NCI-H510A (cell line): ENCODE measurements around the gene POU6F2.

ENCODE experiments used
- DNase-seq: peaks from one replicate; lab custom pipeline; 2025; lab: John Stamatoyannopoulos, UW

POU6F2 gene

GRCh38 chr7:39404907-39405306 is 427.2 kb downstream of the POU6F2 start:
- DNase-seq, result no peak

DNA sequence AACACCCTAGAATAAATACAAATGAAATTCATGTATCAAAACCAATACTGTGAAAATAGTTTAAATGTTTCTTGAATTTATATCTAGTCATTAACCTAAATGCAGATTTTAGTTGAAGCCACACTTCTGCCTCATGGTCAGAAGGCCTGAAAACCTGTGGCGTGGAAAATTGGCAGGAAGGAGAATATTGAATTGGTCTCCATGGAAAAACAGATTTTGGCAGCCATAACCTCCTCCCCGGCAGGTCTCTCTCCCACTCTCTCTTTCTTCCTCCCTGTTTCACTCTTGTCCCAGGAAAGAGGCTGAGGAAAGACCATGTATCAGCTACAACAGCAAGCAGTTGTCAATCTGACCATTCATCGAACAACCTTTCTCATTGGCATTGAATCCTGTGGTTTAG is 427.9 kb downstream of the POU6F2 start:
- DNase-seq, result no peak

DNA sequence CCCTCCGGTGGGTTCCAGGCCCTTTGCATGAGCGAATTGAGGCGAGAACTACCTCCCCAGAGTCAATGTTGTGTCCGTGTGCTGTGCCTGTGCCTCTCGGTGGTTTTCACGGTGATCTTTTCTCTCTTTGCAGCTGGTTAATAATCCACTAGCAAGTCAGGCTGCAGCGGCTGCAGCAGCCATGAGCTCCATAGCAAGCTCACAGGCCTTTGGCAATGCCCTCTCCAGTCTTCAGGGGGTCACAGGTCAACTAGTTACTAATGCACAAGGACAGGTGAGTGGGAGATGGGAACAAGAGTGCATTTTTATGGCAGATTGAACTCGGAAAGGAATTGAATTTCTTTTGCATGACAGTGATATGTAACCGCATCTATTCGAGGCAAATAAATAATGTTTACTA is 428.8 kb downstream of the POU6F2 start:
- DNase-seq, result no peak

- no peak for DNase-seq
Observed at GRCh38 chr7:39407137-39407536, 429.4 kb downstream of the POU6F2 start.

DNA sequence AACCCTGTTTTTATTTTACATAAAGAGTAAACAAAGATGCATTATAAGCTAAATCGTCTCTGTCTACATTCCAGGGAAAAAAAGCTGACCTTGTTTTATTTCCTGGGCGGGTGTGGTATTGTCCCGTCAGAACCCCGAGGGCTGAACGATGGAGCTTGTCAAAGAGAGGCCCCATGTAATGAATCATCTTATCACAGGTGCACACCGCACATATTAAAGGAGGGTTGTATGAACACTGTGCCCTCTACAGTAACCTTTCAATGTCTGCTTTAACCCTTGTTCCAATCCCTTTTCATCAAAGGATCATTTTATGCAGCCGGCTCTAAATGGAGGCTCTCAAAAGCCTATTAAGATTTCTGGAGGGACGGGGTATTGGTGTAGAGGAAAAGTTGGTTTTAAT is 430.0 kb downstream of the POU6F2 start:
- no peak for DNase-seq

DNA sequence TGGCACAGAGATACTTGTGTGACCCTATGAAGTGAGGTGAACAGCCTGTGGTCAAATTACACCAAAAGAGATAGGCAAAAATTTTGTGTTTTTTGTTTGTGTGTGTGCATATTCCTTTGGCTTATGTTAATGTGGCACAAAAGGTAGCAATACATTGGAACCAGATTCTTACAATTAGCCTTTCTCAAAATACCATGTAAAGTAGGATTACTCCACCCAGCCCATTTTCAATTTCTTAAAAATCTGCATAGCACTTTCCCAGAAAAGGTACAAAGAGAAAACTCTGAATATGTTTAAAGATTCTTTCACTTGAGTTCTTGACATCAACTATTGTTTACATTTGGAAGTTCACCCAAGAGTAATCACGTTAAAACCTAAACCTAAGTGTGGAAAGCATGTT is 431.2 kb downstream of the POU6F2 start:
- DNase-seq, result no peak

GRCh38 chr7:39410582-39410981 is 432.9 kb downstream of the POU6F2 start:
- DNase-seq, result no peak

DNA sequence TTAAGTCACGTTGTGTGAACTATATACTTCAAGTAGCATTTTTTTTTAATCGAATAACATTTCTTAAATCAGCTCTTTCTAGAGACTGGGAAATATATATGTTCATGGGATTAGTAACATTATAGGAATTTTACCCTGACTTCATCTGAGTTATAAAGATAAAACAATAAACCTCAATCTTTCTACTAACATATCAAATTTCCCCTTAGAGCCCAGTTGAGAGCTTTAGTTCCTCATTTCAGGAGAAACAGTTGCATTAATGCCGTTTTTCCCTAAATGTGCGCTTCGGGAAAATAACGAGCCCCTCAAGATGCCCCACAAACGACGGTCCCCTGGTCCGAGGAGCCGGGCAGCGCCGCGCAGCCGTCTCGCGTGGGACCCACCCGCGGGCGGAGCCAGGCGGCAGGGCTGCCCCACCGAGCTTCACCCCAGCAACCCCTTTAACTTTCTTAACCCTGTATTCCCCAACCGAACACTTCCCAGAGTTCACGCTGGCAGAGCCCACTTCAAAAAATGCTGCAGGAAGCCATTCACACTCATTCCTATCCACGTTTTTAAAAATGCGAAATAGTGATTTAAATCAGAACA is 436.0 kb downstream of the POU6F2 start:
- no peak for DNase-seq

- no peak for DNase-seq
Observed at GRCh38 chr7:39414224-39415035, 436.7 kb downstream of the POU6F2 start.

DNA sequence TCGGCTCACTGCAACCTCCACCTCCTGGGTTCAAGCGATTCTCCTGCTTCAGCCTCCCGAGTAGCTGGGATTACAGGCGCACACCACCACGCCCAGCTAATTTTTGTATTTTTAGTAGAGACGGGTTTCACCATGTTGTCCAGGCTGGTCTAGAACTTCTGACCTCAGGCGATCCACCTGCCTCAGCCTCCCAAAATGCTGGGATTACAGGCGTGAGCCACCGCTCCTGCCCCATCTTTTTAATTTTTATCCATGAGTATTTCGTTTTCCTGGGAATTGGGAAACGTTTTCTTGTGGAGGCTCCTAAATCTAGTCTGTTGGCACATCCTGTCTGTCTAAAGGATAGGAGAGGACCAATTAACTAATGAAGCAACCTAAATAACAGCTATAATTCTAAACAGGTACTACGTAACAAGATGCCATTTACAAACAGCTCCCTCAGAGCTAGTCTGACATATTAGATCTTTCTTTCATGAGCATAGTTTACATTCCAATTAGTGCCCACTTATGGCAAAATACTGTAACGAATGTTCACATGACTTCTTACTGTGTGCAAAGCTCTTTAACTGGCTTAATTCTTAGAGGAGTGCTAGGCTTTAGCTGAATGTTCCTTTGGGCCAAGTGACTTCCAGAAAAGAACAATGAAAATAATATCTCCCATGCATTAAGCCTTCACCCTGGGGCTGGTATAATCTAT is 437.5 kb downstream of the POU6F2 start:
- no peak for DNase-seq

- DNase-seq, result no peak
Observed at GRCh38 chr7:39416866-39417265, 439.2 kb downstream of the POU6F2 start.

- no peak for DNase-seq
Observed at GRCh38 chr7:39417642-39418041, 439.9 kb downstream of the POU6F2 start.

DNA sequence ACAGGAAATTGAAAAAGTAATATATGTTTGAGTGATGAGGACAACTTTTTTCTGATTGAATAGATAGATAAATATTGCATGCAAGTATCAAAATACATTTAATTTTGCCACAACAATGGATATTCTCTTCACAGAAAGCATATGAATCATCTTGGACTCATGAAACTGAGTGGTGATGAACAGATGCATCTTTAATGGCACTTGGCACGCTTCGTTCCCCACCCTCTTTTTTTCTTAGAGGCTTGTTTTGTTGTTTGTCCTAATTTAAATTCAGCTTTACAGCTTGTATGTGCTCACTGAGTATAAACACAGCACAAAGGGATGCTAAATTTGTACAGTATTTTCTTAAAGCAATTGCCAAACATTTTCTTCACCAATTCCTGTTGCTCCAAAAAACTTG is 443.5 kb downstream of the POU6F2 start:
- DNase-seq, result no peak

DNA sequence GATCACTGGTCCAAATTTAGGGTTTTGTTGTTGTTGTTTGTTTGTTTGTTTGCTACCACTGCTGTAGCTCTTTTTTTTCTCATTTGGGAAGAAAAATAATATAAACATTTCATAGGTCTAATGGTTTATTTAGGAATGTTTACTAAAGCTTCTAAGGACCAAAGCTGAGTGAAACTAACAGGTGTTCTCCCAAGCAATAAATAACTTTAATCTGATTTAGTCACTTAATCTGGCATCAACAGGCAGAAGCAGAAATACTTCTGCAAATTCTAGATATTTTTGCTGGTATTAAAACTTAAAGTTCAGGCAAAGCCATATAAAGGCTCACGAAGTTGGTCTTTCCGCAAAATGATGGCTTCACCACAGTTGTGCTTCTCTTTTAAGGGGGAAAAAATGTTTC is 444.0 kb downstream of the POU6F2 start:
- DNase-seq, result no peak

GRCh38 chr7:39428221-39428620 is 450.5 kb downstream of the POU6F2 start:
- DNase-seq, result no peak

GRCh38 chr7:39429421-39429820 is 451.7 kb downstream of the POU6F2 start:
- no peak for DNase-seq

- no peak for DNase-seq
Observed at GRCh38 chr7:39430441-39430840, 452.7 kb downstream of the POU6F2 start.

GRCh38 chr7:39430909-39431641 is 453.4 kb downstream of the POU6F2 start:
- no peak for DNase-seq

GRCh38 chr7:39432368-39432767 is 454.7 kb downstream of the POU6F2 start:
- DNase-seq, result no peak

- DNase-seq, result no peak
Observed at GRCh38 chr7:39432807-39433416, 455.2 kb downstream of the POU6F2 start.

GRCh38 chr7:39433550-39433949 is 455.8 kb downstream of the POU6F2 start:
- no peak for DNase-seq

DNA sequence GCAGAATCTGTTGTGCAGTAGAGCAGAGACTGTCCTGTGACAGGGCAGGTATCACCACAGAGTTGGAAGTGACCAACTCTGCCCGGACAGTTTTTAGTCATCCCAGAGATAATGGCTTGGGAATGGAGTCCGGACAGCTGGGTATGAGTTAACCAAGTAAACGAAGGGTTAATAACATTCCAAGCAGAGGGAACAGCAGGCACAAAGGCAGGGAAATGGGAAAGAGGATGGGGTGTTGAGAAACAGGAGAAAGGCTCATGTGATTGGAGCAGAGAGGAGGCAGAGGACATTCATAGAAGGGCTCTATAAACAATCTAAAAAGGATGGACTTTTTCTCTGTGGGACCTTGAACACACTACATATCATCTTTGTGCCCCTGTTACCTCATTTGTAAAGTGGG is 456.3 kb downstream of the POU6F2 start:
- no peak for DNase-seq
